HG02973 (cell line): ENCODE results near the gene USP31.

Source experiments
- ATAC-seq: cut with Tn5 transposase; IDR thresholded peaks from one replicate; pipeline ENCODE4 v1.9.1; 2021; ENCODE audit warnings: moderate library complexity; ENCODE audit not compliant: unreplicated experiment

USP31 gene, protein sequence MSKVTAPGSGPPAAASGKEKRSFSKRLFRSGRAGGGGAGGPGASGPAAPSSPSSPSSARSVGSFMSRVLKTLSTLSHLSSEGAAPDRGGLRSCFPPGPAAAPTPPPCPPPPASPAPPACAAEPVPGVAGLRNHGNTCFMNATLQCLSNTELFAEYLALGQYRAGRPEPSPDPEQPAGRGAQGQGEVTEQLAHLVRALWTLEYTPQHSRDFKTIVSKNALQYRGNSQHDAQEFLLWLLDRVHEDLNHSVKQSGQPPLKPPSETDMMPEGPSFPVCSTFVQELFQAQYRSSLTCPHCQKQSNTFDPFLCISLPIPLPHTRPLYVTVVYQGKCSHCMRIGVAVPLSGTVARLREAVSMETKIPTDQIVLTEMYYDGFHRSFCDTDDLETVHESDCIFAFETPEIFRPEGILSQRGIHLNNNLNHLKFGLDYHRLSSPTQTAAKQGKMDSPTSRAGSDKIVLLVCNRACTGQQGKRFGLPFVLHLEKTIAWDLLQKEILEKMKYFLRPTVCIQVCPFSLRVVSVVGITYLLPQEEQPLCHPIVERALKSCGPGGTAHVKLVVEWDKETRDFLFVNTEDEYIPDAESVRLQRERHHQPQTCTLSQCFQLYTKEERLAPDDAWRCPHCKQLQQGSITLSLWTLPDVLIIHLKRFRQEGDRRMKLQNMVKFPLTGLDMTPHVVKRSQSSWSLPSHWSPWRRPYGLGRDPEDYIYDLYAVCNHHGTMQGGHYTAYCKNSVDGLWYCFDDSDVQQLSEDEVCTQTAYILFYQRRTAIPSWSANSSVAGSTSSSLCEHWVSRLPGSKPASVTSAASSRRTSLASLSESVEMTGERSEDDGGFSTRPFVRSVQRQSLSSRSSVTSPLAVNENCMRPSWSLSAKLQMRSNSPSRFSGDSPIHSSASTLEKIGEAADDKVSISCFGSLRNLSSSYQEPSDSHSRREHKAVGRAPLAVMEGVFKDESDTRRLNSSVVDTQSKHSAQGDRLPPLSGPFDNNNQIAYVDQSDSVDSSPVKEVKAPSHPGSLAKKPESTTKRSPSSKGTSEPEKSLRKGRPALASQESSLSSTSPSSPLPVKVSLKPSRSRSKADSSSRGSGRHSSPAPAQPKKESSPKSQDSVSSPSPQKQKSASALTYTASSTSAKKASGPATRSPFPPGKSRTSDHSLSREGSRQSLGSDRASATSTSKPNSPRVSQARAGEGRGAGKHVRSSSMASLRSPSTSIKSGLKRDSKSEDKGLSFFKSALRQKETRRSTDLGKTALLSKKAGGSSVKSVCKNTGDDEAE (N-terminal part only)

DNA sequence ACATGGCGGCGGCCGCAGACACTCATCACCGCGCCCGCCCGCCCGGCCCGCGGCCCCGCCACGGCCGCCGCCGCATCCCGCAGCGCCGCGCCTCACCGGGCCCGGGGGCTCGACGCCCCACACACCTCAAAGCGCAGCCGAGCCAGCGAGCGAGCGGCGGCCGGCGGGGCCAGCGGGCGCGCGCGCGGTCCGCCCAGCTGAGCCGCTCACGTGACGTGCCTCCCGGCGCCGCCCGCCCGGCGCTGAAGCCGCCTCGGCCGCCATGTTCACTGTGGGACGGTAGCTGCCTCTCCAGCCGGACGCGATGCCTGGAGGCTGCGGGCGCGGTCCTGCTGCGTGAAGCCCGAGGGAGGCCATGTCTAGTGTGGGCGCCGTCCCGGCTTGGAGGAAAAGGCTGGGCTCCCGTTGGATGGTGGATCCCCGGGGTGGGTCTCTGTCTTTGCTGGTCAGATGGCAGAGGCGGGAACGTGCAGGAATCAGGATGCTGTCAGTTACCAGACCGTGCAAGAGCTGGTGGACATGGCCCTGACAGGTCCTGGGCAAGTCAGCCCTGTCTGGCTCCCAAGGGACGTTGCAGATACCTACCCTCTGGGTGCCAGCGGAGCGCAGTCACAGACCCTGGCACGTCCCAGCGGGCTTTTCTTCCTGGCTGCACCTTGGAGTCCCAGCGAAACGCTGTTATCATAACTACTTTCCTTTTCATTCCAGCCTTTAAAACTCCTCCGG is at the start of gene USP31:
USP31 (minus strand) TSS at position 186 of the 726 bp plus-strand sequence; CDS start at position 4, 182 bp downstream.
- ATAC-seq, result peak; percentile 93

DNA sequence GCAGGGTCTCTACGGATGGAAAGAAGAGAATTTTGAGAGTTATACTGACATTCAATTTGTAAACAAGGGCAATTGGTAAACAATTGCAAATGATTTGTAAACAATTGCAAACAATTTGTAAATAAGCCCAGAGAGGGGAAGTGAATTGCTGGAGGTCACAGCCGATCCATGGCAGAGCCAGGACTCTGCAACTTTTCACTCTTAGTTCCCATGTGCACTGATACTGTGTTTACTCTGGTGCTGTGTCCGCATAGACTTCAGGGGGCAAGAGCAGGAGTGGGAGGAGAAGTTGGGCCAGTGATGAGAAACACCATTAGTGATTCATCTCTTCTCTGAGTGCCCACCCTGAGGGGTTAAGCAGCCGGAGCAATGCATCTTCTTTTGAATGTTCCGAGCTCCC is 47.3 kb upstream of the USP31 start:
- no peak for ATAC-seq

DNA sequence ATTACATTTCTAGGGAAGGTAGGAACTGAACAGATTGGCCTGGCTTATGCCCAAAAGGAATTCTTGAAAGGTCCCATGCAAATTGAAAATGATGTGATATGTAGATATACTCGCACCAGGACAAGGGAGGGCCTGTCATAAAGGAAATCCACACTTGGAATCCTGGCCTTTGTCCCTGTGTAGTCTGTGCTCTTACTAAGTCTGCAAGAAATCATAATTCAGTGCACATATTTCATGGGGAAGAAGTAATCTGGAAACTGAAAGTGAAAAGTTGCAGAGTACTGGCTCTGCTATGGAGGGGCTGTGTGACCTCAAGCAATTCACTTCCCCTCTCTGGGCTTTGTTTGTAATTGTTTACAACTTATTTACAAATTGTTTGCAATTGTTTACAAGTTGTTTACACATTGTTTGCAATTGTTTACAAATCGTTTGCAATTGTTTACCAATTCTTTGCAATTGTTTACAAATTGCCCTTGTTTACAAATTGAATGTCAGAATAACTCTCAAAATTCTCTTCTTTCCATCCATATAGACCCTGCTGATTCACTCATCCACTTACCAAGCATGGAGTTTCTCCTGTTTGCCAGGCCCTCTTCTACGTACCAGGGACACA is 46.2 kb upstream of the USP31 start:
- no peak for ATAC-seq

DNA sequence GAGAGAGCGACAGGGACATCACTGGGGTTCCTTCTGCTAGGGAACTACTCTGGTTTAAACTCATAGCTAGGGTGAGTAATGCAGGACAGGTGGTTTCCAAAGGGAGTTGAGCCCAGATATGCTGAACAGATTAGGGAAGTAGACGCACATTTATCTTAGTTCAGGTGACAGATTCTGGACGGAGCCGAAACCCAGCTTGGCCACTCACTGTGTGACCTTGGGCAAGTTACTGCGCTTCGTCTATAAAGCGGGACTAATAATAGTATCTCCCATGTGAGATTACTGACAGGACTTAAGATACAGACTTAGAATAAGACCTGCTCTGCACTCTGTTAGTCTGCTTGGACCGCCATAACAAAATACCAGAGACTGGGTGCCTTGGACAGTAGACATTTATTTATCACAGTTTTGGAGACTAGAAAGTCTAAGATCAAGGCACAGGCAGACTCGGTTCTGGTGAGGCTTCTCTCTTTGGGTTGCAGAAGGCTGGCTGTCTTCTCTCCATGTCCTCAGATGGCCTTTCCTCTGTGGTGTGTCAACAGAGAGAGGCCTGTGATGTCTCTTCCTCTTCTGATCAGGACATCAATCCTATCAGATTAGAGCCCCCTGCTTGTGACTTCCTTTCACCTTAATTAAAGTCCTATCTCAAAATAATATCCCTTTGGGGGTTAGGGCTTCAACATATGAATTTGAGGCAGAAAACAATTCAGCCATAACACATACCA is 45.4 kb upstream of the USP31 start:
- ATAC-seq, result no peak

DNA sequence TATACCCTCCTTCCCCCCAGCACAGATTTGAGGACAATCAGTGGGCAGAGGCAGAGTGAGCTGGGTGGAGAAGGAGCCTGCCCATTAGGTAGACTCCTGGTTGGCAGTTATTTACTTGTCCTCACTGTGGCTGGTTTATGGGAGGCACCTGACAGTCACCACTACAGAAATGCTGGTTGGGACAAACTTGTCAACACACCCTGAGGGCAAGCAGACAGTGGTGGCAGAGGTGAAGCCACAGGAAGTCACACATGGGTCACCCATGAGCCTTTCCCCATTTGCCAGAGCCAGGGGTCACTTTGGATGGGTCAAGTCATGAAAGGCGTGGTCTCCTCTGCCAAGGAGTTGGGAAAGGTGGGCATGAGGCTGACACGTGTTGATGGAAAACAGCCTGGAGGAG is 39.7 kb upstream of the USP31 start:
- no peak for ATAC-seq

DNA sequence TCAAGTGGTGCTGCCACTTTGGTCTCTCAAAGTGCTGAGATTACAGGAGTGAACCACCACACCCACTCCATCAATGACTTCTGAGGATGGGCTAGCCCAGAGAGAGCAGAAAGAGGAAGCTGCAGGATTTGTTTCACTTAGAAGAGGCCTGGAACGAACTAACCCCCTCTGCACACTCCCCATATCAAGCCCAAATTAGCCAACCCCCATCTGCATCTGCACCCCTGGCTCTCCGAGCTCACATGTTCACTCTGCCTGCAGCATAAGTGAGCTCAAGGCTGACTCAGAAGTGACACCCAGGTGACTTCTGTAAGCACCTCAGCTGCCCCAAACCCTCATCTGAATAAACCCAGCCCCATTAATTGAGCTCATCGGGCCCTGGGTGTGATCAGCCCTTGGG is 38.1 kb upstream of the USP31 start:
- no peak for ATAC-seq

DNA sequence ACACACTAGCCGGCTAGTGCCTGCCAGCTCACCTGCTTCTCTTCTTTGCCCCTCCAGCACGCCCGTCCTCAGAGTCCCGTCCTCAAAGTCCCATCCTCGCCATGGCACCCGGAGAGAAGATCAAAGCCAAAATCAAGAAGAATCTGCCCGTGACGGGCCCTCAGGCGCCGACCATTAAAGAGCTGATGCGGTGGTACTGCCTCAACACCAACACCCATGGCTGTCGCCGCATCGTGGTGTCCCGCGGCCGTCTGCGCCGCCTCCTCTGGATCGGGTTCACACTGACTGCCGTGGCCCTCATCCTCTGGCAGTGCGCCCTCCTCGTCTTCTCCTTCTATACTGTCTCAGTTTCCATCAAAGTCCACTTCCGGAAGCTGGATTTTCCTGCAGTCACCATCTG is 36.9 kb upstream of the USP31 start:
- ATAC-seq, result no peak

DNA sequence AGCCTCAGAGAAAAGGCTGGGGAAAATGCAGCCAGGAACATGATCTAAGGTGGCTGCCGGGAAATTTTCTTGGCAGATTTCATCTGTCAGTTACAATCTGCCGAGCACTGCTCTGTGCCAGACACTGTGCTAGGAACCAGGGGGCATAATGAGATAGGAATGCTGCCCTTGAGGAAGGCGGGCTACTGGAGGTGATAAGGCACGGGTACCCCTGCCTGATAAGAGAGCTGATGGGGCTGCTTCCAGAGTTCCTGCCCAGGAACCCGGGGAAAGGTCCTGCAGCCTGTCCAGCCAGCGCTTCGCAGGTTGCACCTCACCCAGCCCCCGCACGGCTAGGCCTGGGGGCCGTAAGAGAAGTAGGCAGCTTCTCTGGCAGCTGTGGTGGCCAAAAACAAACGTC is 36.4 kb upstream of the USP31 start:
- ATAC-seq, result no peak

DNA sequence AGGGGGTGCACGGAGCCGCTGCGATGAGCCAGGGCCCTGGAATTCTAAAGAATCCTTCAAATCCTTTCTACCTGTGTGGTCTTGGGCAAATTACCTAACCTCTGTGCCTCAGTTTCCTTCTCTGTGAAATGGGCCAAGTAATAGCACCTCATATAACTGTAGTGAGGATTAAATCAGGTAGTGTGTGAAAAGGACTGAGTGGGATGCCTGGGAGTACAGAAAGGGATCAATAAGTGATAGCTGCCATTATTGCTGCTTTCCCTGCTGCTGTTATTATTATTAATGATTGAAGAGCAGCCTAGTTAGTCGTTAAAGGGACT is 34.3 kb upstream of the USP31 start:
- no peak for ATAC-seq

DNA sequence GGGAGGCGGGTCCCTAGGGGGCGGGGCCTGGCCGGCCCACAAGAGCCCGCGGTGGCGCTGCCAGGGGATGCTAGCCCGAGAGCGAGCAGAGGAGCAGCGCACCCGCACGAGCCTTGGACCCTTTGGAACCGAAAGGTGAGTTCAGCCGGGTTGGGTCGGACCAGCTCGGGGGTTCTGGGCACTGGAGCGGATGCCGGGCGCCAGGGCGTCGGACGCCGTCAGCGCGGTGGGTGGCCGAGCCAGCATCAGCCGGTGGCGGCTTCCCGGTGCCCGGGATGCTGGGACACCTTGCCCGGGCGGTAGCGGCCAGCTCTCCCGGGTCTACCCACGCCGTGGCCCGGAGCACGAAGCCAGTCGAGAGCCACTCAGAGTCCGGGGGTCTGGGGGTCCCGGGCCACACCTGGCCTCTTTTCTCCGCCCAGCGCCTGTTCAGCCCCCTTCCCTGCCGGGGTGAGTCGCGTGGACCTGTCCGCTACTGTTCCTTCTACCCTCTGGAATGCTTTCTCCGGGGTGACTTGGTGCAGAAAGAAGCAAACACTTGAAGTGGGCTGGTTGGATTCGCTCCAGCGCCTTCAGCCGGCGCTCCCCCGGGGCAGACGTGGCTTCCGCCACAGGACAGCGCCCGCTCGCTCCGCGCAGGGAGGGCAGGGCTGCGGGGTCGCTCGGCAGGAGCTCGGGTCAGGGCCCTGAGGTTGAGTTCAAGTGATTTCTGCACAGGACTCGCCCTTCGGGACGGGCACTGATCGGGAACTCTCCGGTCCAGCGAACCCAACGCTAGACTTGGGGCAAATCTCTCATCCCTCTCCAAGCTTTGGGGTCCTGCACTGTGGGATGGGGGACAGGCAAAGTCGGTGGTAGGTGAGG is 33.7 kb upstream of the USP31 start, which contains the start of gene SCNN1G:
SCNN1G (plus strand) TSS at position 67 of the 864 bp plus-strand sequence. CDS start 3,527 bp downstream, outside the sequence.
- no peak for ATAC-seq

DNA sequence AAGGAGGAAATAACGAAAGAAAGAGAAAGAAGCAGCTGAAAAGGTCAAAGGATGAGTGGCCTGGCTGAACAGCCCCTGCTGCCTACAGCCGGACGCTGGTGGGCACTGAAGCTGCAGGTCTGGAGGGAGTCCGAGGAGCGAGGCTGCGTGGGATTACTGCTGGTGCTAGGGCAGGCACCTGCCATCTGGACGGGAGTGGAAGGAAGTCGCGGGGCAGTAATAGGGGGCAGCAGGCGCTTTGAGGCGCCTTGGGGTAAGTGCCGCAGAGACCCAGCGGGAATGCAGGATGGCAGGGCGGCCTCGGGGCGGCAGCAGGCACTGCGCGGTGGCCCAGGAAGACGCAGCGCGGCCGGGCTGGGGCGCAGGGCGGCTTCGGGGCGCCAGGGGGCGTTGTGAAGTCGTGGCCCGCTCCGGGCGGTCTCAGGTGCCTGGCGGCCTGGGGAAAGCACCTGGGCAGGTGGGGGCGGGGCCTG is 33.0 kb upstream of the USP31 start:
- peak; percentile 88 for ATAC-seq

DNA sequence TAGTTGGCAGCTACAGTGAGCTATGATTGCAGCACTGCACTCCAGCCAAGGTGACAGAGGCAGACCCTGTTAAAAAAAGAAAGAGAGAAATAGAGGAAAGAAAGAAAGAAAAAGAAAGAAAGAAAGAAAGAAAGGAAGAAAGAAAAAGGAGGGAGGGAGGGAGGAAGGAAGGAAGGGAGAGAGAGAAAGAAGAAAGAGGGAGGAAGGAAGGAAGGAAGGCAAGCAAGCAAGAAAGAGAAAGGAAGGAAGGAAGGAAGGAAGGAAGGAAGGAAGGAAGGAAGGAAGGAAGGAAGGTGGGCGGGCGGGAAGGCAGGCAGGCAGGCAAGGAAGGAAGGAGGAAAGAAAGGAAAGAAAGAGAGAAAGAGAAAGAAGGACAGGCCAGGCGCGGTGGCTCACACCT is 32.3 kb upstream of the USP31 start:
- no peak for ATAC-seq

DNA sequence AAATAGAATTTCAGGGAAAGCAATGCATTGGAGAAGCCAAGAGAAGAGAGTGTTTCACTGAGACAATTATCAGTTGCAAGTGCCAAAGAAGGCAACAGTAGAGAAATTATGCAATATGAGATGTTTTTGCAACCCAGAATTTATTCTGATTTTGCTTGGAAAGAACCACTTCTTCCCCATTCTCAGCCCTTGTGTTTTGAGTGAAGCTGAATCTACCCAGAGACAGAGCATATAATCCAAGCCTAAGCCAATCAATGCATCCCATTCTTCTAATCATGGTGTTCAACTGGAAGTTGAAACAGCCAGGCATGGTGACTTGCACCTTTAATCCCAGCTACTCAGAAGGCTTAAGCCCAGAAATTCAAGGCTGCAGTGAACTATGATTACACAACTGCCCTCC is 26.4 kb upstream of the USP31 start:
- no peak for ATAC-seq

DNA sequence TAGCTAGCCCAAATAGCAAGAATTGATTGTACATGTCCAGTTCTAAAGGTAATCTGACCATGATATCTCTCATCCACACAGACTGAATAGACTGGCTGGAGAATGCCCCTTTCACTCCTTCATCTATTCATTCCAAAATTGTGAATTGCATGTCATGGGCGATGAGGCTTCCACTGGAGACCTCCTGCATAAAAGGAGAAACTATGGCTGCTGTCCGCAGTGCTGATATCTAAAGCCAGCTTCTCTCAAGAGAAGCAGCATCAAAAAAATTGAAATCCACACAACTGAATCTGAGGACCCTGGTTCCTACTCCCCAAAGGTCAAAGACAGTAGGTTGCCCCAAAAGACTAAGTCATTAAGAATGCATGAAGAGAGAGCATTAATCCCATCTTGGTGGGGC is 25.4 kb upstream of the USP31 start:
- ATAC-seq, result no peak

DNA sequence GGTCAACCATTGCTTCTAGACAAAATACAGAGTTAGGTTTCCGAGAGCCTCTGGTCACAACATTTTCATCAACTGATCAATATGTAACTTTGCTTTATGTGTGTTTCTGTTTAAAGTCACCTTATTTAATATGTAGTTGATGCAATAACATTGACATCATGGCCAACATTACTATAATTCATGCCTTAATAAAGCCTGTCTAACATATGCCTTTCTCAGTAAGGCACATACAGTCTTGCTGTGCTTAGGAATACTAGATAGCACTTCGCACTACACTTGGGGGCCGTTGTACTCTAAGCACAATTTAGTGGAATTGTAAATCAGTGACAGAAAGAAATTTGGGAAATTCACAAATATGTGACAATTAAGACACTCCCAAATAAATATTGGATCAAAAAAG is 23.7 kb upstream of the USP31 start:
- ATAC-seq, result no peak

DNA sequence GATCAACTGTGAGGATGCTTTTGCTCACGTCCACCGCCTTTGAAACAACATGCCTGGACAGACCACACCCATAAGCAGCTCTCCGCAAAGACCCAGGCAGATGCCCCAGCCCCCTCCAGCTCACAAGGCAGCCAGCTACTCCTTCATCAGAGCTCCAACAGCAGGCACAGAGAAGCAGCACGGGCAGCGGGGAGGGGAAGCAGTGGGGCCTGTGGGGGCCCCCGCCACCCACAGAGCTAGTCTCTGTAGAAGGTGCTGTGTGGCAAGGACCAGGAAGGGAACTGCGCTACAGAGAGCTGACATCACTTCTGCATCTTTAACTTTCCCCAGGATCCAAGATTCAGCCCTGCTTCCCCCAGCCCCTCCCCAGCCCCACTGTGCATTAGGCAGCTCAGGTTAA is 23.3 kb upstream of the USP31 start:
- no peak for ATAC-seq

DNA sequence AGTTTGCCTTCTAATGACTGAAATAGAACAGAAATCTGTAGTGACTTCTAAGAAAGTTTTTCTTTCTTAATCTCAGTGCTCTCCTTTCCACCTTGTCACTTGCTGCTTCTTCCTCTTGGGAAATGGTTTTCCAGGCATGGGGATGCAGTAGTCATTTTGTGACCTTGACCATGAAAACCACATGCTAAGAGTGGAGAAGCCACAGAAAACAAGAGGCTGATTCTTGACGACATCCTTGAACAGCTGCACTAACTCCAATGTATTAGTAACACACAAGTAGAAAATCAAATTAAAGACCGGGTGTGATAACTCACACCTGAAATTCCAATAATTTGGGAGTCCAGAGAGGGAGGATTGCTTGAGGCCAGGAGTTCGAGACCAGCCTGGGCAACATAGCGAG is 15.5 kb upstream of the USP31 start:
- no peak for ATAC-seq

DNA sequence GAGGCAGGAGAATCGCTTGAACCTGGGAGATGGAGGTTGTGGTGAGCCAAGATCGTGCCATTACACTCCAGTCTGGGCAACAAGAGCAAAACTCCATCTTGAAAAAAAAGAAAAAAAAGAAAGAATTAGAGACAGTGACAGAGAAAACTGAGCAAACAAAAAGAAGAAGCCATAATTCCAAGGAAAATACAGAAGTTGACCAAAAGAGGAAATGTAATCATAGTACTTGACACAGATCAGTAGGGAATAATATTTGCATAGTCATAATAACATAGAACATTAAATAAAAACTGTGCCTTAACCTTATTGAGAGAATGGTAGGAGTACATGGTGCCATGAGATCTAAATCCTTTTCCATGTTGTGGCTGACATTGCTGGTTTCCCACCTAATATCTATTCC is 14.7 kb upstream of the USP31 start:
- ATAC-seq, result no peak

DNA sequence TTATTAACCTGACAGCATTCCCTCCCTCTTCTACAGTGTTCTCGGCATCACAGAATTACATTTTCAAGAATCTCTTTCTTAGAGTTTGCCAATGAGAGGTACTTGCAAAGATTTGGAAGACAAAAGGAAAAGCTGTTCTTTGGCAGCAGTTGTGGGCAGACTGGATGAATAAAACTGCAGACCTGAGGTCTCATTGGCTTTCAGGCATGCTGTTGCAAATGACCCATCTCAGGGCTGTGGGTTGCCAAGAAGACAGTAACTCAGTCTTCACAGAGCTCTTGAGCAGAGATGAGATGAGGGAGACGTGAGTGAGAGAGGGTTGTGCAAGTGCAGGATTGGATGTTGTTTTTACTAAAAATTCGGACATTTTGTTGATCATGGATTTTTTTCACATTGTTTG is 11.3 kb upstream of the USP31 start:
- ATAC-seq, result no peak
